ENCODE measurements around the gene MEI4. TPM values are rescaled to one million over a fixed set of nuclear protein-coding genes. Genes with fewer than 3 reads are reported as not detected.

The MEI4 gene
- total and polyA plus RNA-seq, 2 of the 8 experiments (the other 6 are each of a cell fraction or from before 2014, with no cell fraction given) = 0.05 to 0.24 TPM

GRCh38 chr6:77962070-77962469 is 309.2 kb downstream of the MEI4 start:
- H2AFZ ChIP-seq (ENCODE audit: low read length) = no peak overlapping the region
- no peak overlapping the region for H3K23ac ChIP-seq (ENCODE audit: insufficient read length)
- no peak overlapping the region for H3K4ac ChIP-seq (replicated peaks; ENCODE audit: insufficient read length, low read depth, low read length)
- H3K9ac ChIP-seq (replicated peaks in 1 of 4; ENCODE audit: extremely low read depth in 1 of 4, low read depth in 3 of 4, low read length in 3 of 4) = no peak overlapping the region
- no peak overlapping the region for H2BK12ac ChIP-seq (ENCODE audit: low read depth, low read length)
- H3K4me1 ChIP-seq (replicated peaks in 1 of 4; ENCODE audit: control insufficient read depth in 3 of 4, insufficient read depth in 4 of 4, low read length in 3 of 4) = no peaks in the 10 kb centered on the region
- no peak overlapping the region for H3K4me3 ChIP-seq (ENCODE audit: extremely low read depth in 1 of 4, insufficient read depth in 2 of 4, low read depth in 3 of 4, low read length in 4 of 4)
- H3K27me3 ChIP-seq (replicated peaks in 1 of 4; ENCODE audit: control insufficient read depth in 3 of 4, extremely low read depth in 1 of 4, insufficient read depth in 3 of 4, low read length in 3 of 4) = no peaks in the 10 kb centered on the region
- H3K27ac ChIP-seq (ENCODE audit: low read depth, low read length) = no peak overlapping the region
- no peaks in the 10 kb centered on the region for H3K79me2 ChIP-seq (ENCODE audit: control insufficient read depth in 1 of 2, insufficient read depth in 2 of 2, low read length in 2 of 2)
- CTCF ChIA-PET (ENCODE audit: partially characterized antibody) = interaction anchor here (1.6 kb wide), 1 partner anchor 36 kb away, joined by 3 read pairs; no protein-coding TSS in a partner anchor
- H2BK20ac ChIP-seq (ENCODE audit: low read length) = no peak overlapping the region
- POLR2A ChIA-PET (ENCODE audit: partially characterized antibody) = no interaction called here
- H3K4me2 ChIP-seq (ENCODE audit: insufficient read depth in 1 of 2, low read depth in 2 of 2, low read length in 2 of 2) = no peak overlapping the region
- peaks cover 7 to 14% of the 10 kb centered on the region in 2 experiments; a peak in 3 of 4 replicates for H3K9me3 ChIP-seq (ENCODE audit: insufficient read depth in 2 of 2, low read depth in 1 of 2, low read length in 1 of 2)
- no peaks in the 10 kb centered on the region for H4K20me1 ChIP-seq (replicated peaks in 1 of 2; ENCODE audit: control insufficient read depth in 1 of 2, insufficient read depth in 2 of 2, low read length in 2 of 2)
- no peak overlapping the region for H3K56ac ChIP-seq (replicated peaks; ENCODE audit: insufficient read length, low read depth, low read length)
- no peak overlapping the region for H2AK5ac ChIP-seq (ENCODE audit: low read depth, low read length)
- H4K8ac ChIP-seq (ENCODE audit: extremely low read depth, insufficient read depth, low read length) = no peak overlapping the region
- no peaks in the 10 kb centered on the region for H3K23me2 ChIP-seq (ENCODE audit: low read depth, low read length)
- 94% methylated on average over 4 of the region's 4 CpGs; no CpG with 5 or more reads in 1 of the 2 experiments for WGBS, 2 experiments (ENCODE audit: extremely low coverage in 1 of 2, insufficient coverage in 1 of 2, insufficient read length in 1 of 2, insufficient replicate concordance in 2 of 2, low coverage in 1 of 2, low lambda C conversion rate in 2 of 2, missing lambda C conversion rate in 1 of 2)
- no peak overlapping the region for H3K14ac ChIP-seq (ENCODE audit: insufficient read length)
- H4K5ac ChIP-seq (ENCODE audit: insufficient read length, low read depth, low read length) = no peak overlapping the region
- H2BK15ac ChIP-seq (ENCODE audit: low read length) = no peak overlapping the region
- TF ChIP-seq CTBP2 (IDR thresholded peaks at IDR 0.05; ENCODE audit: borderline replicate concordance, insufficient read depth, insufficient read length, low read length) = no peak
- no peak for TF ChIP-seq HDAC2 (IDR thresholded peaks at IDR 0.05; ENCODE audit: borderline replicate concordance in 1 of 2, low read depth in 2 of 2, low read length in 2 of 2)
- TF ChIP-seq SIX5 (IDR thresholded peaks at IDR 0.05; ENCODE audit: low read depth, low read length) = no peak
- TF ChIP-seq USF2 (IDR thresholded peaks at IDR 0.05; ENCODE audit: low read length) = no peak
- no peak for TF ChIP-seq SAP30 (IDR thresholded peaks at IDR 0.05; ENCODE audit: insufficient read depth, insufficient replicate concordance, low read length)
- no peak for TF ChIP-seq SP4 (IDR thresholded peaks at IDR 0.05; ENCODE audit: low read length)
- no peak for TF ChIP-seq GABPA (IDR thresholded peaks at IDR 0.05; ENCODE audit: borderline replicate concordance, insufficient read depth, low read length)
- TF ChIP-seq ATF3 (IDR thresholded peaks at IDR 0.05; ENCODE audit: insufficient read depth, low read depth, low read length) = no peak
- no peak for TF ChIP-seq YY1 (IDR thresholded peaks at IDR 0.05; ENCODE audit: low read depth, low read length)
- no peak for TF ChIP-seq CHD1 (IDR thresholded peaks at IDR 0.05; ENCODE audit: low read depth, low read length)
- no peak for TF ChIP-seq RBBP5 (IDR thresholded peaks at IDR 0.05; ENCODE audit: borderline replicate concordance, low read depth, low read length)
- no peak for TF ChIP-seq RFX5 (IDR thresholded peaks at IDR 0.05; ENCODE audit: borderline replicate concordance, low read depth, low read length)
- no peak for FAIRE-seq
- H2BK120ac ChIP-seq (replicated peaks; ENCODE audit: low read depth, low read length) = no peak overlapping the region
- no peak overlapping the region for H3K18ac ChIP-seq (ENCODE audit: extremely low read depth, low read length)
- H4K91ac ChIP-seq (replicated peaks; ENCODE audit: insufficient read length, low read length) = no peak overlapping the region
- no peaks in the 10 kb centered on the region for H3K36me3 ChIP-seq (ENCODE audit: control insufficient read depth in 2 of 4, insufficient read depth in 4 of 4, low read length in 3 of 4)
- no peak for DNase-seq (ENCODE audit: low read depth in 1 of 2, low spot score in 2 of 2)
- H2BK5ac ChIP-seq (ENCODE audit: low read depth, low read length) = no peak overlapping the region
- no peaks in the 10 kb centered on the region for H3K79me1 ChIP-seq (ENCODE audit: low read depth, low read length)

Data from H1 (cell line).